ENCODE results near the gene TNFAIP8L3.
A peak's percentile ranks its signal among the peaks of the same experiment; 100 is the strongest.

Gene TNFAIP8L3

DNA sequence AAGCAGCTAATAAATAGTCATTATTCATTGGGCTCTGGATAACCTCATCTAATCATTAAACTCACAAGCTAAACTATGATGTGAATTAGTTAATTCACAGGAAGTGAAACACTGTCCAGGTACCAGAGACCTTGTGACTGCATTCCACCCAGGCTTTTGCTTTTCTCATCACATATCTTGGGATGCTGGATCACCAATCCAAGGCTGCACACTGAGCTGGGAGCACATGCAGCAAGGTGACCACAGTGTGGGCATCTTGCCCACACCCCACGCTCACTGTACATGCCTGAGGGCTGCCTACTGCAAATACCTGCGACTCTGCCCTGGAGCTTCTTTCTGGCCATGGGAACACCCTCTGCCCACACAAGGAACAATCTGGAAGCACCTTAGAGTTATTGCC is 40.6 kb upstream of the TNFAIP8L3 start:
- H3K4me3 Mint-ChIP-seq: no peak overlapping the region
- no peak overlapping the region for H3K27ac Mint-ChIP-seq
- no peaks in the 10 kb centered on the region for H3K9me3 Mint-ChIP-seq
- H3K27me3 Mint-ChIP-seq (ENCODE audit: low read depth): peaks cover 4% of the 10 kb centered on the region
- H3K36me3 Mint-ChIP-seq (ENCODE audit: low read depth): no peaks in the 10 kb centered on the region
- no peaks in the 10 kb centered on the region for H3K4me1 Mint-ChIP-seq
- TF ChIP-seq, protein P1, sequence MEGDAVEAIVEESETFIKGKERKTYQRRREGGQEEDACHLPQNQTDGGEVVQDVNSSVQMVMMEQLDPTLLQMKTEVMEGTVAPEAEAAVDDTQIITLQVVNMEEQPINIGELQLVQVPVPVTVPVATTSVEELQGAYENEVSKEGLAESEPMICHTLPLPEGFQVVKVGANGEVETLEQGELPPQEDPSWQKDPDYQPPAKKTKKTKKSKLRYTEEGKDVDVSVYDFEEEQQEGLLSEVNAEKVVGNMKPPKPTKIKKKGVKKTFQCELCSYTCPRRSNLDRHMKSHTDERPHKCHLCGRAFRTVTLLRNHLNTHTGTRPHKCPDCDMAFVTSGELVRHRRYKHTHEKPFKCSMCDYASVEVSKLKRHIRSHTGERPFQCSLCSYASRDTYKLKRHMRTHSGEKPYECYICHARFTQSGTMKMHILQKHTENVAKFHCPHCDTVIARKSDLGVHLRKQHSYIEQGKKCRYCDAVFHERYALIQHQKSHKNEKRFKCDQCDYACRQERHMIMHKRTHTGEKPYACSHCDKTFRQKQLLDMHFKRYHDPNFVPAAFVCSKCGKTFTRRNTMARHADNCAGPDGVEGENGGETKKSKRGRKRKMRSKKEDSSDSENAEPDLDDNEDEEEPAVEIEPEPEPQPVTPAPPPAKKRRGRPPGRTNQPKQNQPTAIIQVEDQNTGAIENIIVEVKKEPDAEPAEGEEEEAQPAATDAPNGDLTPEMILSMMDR (IDR thresholded peaks at IDR 0.05; ENCODE audit: unreplicated experiment in 3 of 3): no peak

DNA sequence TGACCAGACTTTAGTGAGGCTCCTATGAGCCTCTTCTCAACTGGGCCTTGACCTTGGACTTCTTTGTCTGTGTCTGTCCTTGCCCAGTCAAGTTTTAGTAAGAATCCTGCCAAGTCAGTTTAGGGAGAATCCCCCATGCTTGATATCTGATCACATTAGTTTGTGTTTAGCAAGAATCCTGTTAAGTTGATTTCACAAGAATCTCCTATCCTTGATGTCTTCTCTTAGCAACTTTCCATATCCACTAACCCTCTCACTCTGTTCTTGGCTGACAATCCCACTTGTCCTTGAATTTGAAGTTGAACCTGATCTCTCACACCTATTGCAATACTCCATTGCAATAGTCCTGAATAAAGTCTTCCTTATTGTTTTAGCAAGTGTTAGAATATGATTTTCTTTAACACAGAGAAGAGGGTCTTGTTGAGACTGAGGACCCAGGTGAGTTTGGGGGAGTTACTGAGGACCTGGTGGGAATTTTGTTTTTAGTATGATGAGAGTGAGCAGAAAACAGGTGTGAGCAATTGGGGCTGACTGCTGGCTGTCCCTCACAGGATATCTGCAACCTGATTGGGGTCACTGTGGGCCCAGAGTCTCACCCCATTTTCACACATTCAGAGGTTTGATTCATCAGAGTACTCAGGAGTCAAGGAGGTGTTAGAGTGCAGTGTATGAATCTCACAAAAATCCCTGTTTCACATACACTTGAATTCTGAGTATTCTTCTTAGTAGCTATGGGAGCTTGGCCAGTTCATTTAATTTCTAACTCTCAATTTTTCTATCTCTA is 39.9 kb upstream of the TNFAIP8L3 start:
- no peaks in the 10 kb centered on the region for H3K36me3 Mint-ChIP-seq (ENCODE audit: low read depth)
- H3K27ac Mint-ChIP-seq: no peak overlapping the region
- H3K27me3 Mint-ChIP-seq (ENCODE audit: low read depth): peaks cover 4% of the 10 kb centered on the region
- TF ChIP-seq, protein P1 (IDR thresholded peaks at IDR 0.05; ENCODE audit: unreplicated experiment in 3 of 3): no peak
- no peaks in the 10 kb centered on the region for H3K4me1 Mint-ChIP-seq
- H3K9me3 Mint-ChIP-seq: no peaks in the 10 kb centered on the region
- no peak overlapping the region for H3K4me3 Mint-ChIP-seq

DNA sequence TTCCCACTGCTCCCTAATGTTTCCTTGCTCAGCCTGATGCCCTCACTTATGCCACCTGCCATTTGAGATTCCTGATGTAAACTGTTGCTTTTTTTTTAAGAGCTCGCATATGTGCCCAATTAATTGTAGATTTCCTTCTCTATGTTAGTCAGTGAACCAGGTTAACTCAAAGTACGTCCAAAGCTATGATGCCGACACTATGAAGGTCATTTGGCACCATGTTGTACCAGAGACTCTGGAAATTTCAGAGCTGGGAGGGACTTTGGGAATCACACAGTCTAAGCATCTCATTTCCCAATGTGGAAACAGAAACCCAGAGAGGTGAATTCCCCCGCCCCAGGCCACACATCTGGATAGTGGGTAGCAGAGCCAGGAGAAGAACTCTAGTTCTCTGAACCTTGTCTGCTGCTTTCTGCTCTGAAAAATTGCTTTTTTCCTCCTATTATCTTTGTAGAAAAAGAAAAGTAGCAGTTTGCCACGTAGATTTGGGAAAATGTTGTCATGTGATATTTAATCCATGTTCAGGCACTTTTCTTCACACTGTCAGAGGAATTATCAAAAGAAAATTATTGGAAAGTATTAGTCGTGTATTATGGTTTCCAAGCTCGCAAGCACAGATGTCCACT is 38.5 kb upstream of the TNFAIP8L3 start:
- peaks cover 4% of the 10 kb centered on the region for H3K27me3 Mint-ChIP-seq (ENCODE audit: low read depth)
- no peaks in the 10 kb centered on the region for H3K9me3 Mint-ChIP-seq
- no peaks in the 10 kb centered on the region for H3K4me1 Mint-ChIP-seq
- no peaks in the 10 kb centered on the region for H3K36me3 Mint-ChIP-seq (ENCODE audit: low read depth)
- no peak overlapping the region for H3K27ac Mint-ChIP-seq
- TF ChIP-seq, protein P1 (IDR thresholded peaks at IDR 0.05; ENCODE audit: unreplicated experiment in 3 of 3): peak in 1 of 3 experiments; percentile 2
- no peak overlapping the region for H3K4me3 Mint-ChIP-seq

DNA sequence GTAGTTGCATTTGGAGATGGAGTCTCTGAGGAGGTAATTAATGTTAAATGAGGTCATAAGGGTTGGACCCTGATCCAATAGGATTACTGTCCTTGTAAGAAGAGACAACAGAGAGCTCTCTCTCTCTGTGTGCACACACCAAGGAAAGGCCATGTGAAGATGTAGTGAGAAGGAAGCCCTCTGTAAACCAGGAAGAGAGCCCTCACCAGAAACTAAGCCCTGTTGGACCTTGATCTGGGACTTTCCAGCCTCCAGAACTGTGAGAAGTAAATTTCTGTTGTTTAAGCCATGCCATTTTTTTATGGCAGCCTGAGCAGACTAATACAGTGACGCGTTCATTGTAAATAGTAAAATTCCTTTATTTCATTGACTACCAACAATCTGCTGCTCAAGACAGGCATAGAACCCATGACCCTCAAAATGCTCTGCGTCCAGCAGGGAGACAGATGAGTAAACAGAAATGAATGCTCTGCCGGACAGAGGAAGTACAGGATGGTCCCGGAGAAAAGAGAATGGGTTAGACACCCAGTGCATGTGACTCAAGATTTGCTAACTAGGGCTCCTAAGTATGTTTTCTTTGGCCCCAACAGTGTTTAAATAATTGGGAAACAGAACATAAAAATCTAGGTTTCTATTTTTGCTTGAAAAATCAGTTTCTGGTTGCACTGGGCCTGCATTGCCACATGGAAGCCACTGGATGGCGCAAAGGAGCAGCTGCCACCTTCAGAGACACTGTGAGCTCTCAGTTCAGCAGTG is 37.9 kb upstream of the TNFAIP8L3 start:
- Mint-ChIP-seq H3K27me3 (ENCODE audit: low read depth) (no peaks in the 10 kb centered on the region), H3K9me3 (no peaks in the 10 kb centered on the region), H3K4me3 (no peak overlapping the region), H3K4me1 (no peaks in the 10 kb centered on the region), H3K36me3 (ENCODE audit: low read depth) (no peaks in the 10 kb centered on the region), H3K27ac (no peak overlapping the region)
- TF ChIP-seq, protein P1 (IDR thresholded peaks at IDR 0.05; ENCODE audit: unreplicated experiment in 3 of 3): peak; percentile 63 to 73 (median 65)

DNA sequence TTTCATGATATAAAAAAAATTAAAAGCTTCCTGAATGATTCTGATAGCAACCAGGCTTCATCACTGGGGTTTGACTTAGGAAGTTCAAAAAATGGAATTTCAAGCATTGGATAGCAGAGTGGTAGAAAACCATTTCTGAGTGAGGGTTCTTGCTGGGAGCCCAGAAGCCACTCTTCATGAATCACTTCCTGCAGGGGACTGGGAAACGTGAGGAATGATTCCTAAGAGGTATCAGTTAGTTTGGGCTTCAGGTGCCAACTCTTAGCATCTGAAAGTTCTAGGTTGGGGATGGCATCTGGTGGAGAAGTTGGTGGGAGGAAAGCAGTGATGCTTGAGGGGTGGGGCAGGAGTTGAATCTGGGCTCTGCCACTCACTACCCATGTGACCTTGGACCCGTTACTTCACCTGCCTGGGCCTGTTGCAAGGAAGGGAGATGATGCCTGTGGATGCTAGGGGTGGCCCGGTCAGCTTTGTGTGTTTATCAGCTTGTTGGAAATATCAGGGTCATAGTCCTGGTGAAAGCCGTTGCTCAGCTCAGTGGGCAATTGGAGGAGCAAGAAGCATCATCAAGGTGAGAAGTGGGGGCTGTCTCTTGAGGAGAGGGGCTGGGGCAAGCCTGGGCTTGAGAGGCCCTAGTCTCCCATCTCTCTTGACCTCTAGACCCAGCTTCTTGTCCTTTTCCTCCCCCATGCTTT is 37.0 kb upstream of the TNFAIP8L3 start:
- H3K9me3 Mint-ChIP-seq: no peaks in the 10 kb centered on the region
- H3K4me3 Mint-ChIP-seq: no peak overlapping the region
- no peak overlapping the region for H3K27ac Mint-ChIP-seq
- TF ChIP-seq, protein P1 (IDR thresholded peaks at IDR 0.05; ENCODE audit: unreplicated experiment in 3 of 3): no peak
- H3K36me3 Mint-ChIP-seq (ENCODE audit: low read depth): no peaks in the 10 kb centered on the region
- H3K4me1 Mint-ChIP-seq: no peaks in the 10 kb centered on the region
- H3K27me3 Mint-ChIP-seq (ENCODE audit: low read depth): peaks cover under 1% of the 10 kb centered on the region

Data from nephron (organoid).